Measurements from ENCODE around the gene SLC38A5.
"Not testable (repeated sequence)": the region's sequence is repeated elsewhere in the genome, so short reads cannot be mapped to it uniquely, and the experiment has no call there.

DNA sequence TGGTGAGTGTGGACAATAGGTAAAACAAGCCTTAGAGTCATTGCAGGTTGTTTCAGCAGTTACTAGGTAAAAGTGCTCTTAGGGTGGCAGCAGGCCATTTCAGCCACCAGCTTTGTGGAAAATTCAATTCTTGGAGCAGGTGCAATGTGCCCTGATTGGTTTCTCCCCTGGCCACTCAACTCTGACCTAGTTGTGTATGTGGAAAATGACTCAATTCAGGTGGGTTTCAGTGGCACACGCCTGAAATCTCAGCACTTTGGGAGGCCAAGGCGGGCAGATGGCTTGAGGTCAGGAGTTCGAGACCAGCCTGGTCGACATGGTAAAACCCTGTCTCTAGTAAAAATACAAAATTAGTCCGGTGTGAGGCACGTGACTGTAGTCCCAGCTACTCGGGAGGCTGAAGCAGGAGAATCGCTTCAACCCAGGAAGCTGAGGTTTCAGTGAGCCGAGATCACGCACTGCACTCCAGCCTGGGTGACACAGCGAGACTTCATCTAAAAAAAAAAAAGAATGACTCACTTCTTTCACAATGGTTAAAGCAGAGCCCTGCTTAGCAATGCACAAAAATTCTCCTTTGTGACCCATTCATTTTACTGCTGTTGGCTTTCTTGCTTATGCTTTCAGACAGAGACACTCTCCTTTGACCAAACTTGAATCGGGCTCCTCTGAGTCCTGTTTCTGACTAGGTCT is 42.9 kb downstream of the SLC38A5 start:
- not testable (repeated sequence) for TF ChIP-seq ARNTL (CRISPR knock-in tag; IDR thresholded peaks at IDR 0.05; ENCODE audit: borderline replicate concordance, low read depth); RARB (CRISPR knock-in tag; IDR thresholded peaks at IDR 0.05); OSR1 (CRISPR knock-in tag; IDR thresholded peaks at IDR 0.05); ZFP3 (CRISPR knock-in tag; IDR thresholded peaks at IDR 0.05); ZNF8 (CRISPR knock-in tag; IDR thresholded peaks at IDR 0.05); BACH2 (CRISPR knock-in tag; IDR thresholded peaks at IDR 0.05; ENCODE audit: borderline replicate concordance); PPARA (CRISPR knock-in tag; IDR thresholded peaks at IDR 0.05; ENCODE audit: borderline replicate concordance); ZNF565 (CRISPR knock-in tag; conservative IDR thresholded peaks at IDR 0.05; ENCODE audit: low read depth); CSDC2 (CRISPR knock-in tag; IDR thresholded peaks at IDR 0.05)
- TF ChIP-seq, protein P1, sequence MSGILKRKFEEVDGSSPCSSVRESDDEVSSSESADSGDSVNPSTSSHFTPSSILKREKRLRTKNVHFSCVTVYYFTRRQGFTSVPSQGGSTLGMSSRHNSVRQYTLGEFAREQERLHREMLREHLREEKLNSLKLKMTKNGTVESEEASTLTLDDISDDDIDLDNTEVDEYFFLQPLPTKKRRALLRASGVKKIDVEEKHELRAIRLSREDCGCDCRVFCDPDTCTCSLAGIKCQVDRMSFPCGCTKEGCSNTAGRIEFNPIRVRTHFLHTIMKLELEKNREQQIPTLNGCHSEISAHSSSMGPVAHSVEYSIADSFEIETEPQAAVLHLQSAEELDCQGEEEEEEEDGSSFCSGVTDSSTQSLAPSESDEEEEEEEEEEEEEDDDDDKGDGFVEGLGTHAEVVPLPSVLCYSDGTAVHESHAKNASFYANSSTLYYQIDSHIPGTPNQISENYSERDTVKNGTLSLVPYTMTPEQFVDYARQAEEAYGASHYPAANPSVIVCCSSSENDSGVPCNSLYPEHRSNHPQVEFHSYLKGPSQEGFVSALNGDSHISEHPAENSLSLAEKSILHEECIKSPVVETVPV (CRISPR knock-in tag; IDR thresholded peaks at IDR 0.05) = not testable (repeated sequence)
- TF ChIP-seq, protein P2, sequence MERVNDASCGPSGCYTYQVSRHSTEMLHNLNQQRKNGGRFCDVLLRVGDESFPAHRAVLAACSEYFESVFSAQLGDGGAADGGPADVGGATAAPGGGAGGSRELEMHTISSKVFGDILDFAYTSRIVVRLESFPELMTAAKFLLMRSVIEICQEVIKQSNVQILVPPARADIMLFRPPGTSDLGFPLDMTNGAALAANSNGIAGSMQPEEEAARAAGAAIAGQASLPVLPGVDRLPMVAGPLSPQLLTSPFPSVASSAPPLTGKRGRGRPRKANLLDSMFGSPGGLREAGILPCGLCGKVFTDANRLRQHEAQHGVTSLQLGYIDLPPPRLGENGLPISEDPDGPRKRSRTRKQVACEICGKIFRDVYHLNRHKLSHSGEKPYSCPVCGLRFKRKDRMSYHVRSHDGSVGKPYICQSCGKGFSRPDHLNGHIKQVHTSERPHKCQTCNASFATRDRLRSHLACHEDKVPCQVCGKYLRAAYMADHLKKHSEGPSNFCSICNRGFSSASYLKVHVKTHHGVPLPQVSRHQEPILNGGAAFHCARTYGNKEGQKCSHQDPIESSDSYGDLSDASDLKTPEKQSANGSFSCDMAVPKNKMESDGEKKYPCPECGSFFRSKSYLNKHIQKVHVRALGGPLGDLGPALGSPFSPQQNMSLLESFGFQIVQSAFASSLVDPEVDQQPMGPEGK (CRISPR knock-in tag; IDR thresholded peaks at IDR 0.05; ENCODE audit: borderline replicate concordance) = not testable (repeated sequence)
- TF ChIP-seq, protein P3, sequence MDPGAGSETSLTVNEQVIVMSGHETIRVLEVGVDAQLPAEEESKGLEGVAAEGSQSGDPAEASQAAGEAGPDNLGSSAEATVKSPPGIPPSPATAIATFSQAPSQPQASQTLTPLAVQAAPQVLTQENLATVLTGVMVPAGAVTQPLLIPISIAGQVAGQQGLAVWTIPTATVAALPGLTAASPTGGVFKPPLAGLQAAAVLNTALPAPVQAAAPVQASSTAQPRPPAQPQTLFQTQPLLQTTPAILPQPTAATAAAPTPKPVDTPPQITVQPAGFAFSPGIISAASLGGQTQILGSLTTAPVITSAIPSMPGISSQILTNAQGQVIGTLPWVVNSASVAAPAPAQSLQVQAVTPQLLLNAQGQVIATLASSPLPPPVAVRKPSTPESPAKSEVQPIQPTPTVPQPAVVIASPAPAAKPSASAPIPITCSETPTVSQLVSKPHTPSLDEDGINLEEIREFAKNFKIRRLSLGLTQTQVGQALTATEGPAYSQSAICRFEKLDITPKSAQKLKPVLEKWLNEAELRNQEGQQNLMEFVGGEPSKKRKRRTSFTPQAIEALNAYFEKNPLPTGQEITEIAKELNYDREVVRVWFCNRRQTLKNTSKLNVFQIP (CRISPR knock-in tag; IDR thresholded peaks at IDR 0.05; ENCODE audit: borderline replicate concordance, low read depth) = not testable (repeated sequence)
